ENCODE data around the gene IST1. TPM values are rescaled to one million over a fixed set of nuclear protein-coding genes. Genes with fewer than 3 reads are reported as not detected.

IST1 gene
- total RNA-seq, 1 experiment from 2014 or later: 331 TPM

GRCh38 chr16:71873199-71873598 lies 22.1 kb upstream of the IST1 start:
- Mint-ChIP-seq H3K4me1 (ENCODE audit: low read depth, unreplicated experiment) (no peaks in the 10 kb centered on the region), H3K27me3 (ENCODE audit: insufficient read depth, unreplicated experiment) (no peaks in the 10 kb centered on the region), H3K36me3 (ENCODE audit: insufficient read depth, unreplicated experiment) (peaks cover 14% of the 10 kb centered on the region), H3K27ac (ENCODE audit: unreplicated experiment) (no peak overlapping the region), H3K9me3 (ENCODE audit: unreplicated experiment) (no peaks in the 10 kb centered on the region), H3K4me3 (ENCODE audit: unreplicated experiment) (no peak overlapping the region)
- Histone ChIP-seq H3K9me3 (no peaks in the 10 kb centered on the region), H3K4me1 (no peaks in the 10 kb centered on the region), H3K27me3 (replicated peaks; ENCODE audit: control insufficient read depth, insufficient read depth, low read length) (no peaks in the 10 kb centered on the region), H3K4me3 (ENCODE audit: low read depth, low read length) (no peak overlapping the region), H3K36me3 (ENCODE audit: control insufficient read depth, insufficient read depth, low read length) (no peaks in the 10 kb centered on the region; the same call in 1 of the 2 replicates)
- no TSS peak for BruUV-seq (replicated peaks)
- intact Hi-C loops (cut with micrococcal nuclease; ENCODE audit: unreplicated experiment): no loop called here
- ChIA-PET CTCF (no interaction called here), POLR2A (no interaction called here)
- TF ChIP-seq CTCF (IDR thresholded peaks at IDR 0.05; ENCODE audit: insufficient read depth in 1 of 2, low read depth in 1 of 2, low read length in 1 of 2, severe bottlenecking in 1 of 2, unreplicated experiment in 1 of 2): no peak
- DNase-seq: no peak

- no peak for TF ChIP-seq CTCF (IDR thresholded peaks at IDR 0.05; ENCODE audit: insufficient read depth in 1 of 2, low read depth in 1 of 2, low read length in 1 of 2, severe bottlenecking in 1 of 2, unreplicated experiment in 1 of 2)
- ChIA-PET CTCF (no interaction called here), POLR2A (no interaction called here)
- Histone ChIP-seq H3K27me3 (replicated peaks; ENCODE audit: control insufficient read depth, insufficient read depth, low read length) (no peaks in the 10 kb centered on the region), H3K4me1 (peaks cover 5% of the 10 kb centered on the region; the same call in 1 of the 2 replicates), H3K4me3 (ENCODE audit: low read depth, low read length) (no peak overlapping the region), H3K9me3 (no peaks in the 10 kb centered on the region), H3K36me3 (ENCODE audit: control insufficient read depth, insufficient read depth, low read length) (no peaks in the 10 kb centered on the region; the same call in 1 of the 2 replicates)
- H3K4me3 Mint-ChIP-seq (ENCODE audit: unreplicated experiment): no peak overlapping the region
- H3K4me1 Mint-ChIP-seq (ENCODE audit: low read depth, unreplicated experiment): peaks cover 15% of the 10 kb centered on the region
- no peaks in the 10 kb centered on the region for H3K27me3 Mint-ChIP-seq (ENCODE audit: insufficient read depth, unreplicated experiment)
- BruUV-seq (replicated peaks): no TSS peak
- no peak overlapping the region for H3K27ac Mint-ChIP-seq (ENCODE audit: unreplicated experiment)
- H3K9me3 Mint-ChIP-seq (ENCODE audit: unreplicated experiment): no peaks in the 10 kb centered on the region
- DNase-seq: no peak
- peaks cover 24% of the 10 kb centered on the region for H3K36me3 Mint-ChIP-seq (ENCODE audit: insufficient read depth, unreplicated experiment)
- intact Hi-C loops (cut with micrococcal nuclease; ENCODE audit: unreplicated experiment): no loop called here
Measured at GRCh38 chr16:71878911-71879310, 16.4 kb upstream of the IST1 start.

GRCh38 chr16:71880176-71880575 lies 15.2 kb upstream of the IST1 start:
- intact Hi-C loops (cut with micrococcal nuclease; ENCODE audit: unreplicated experiment): loop anchor here (5.0 kb wide), 1 partner anchor 217 kb away; no protein-coding TSS in a partner anchor
- no TSS peak for BruUV-seq (replicated peaks)

More at GRCh38 chr16:71880176-71880575, 15.2 kb upstream of the IST1 start:
- peaks cover 23% of the 10 kb centered on the region for H3K36me3 Mint-ChIP-seq (ENCODE audit: insufficient read depth, unreplicated experiment)
- no peak overlapping the region for H3K27ac Mint-ChIP-seq (ENCODE audit: unreplicated experiment)
- peaks cover 5% of the 10 kb centered on the region; the same call in 1 of the 2 replicates for H3K4me1 ChIP-seq
- H3K27me3 ChIP-seq (replicated peaks; ENCODE audit: control insufficient read depth, insufficient read depth, low read length): no peaks in the 10 kb centered on the region
- ChIA-PET POLR2A (interaction anchor here (0.6 kb wide), 1 partner anchor 466 kb away, joined by 3 read pairs; no protein-coding TSS in a partner anchor), CTCF (no interaction called here)
- H3K9me3 ChIP-seq: no peaks in the 10 kb centered on the region
- no peaks in the 10 kb centered on the region for H3K36me3 ChIP-seq (ENCODE audit: control insufficient read depth, insufficient read depth, low read length)
- no peaks in the 10 kb centered on the region for H3K27me3 Mint-ChIP-seq (ENCODE audit: insufficient read depth, unreplicated experiment)
- H3K9me3 Mint-ChIP-seq (ENCODE audit: unreplicated experiment): no peaks in the 10 kb centered on the region
- TF ChIP-seq CTCF (IDR thresholded peaks at IDR 0.05; ENCODE audit: insufficient read depth in 1 of 2, low read depth in 1 of 2, low read length in 1 of 2, severe bottlenecking in 1 of 2, unreplicated experiment in 1 of 2): no peak
- H3K4me3 Mint-ChIP-seq (ENCODE audit: unreplicated experiment): no peak overlapping the region
- no peak for DNase-seq
- H3K4me3 ChIP-seq (ENCODE audit: low read depth, low read length): no peak overlapping the region
- H3K4me1 Mint-ChIP-seq (ENCODE audit: low read depth, unreplicated experiment): peaks cover 19% of the 10 kb centered on the region

Data from Caco-2 (cell line).